ENCODE data around the gene APBA1.

GRCh38 chr9:69472101-69472620 lies 200.0 kb downstream of the APBA1 start:
- TF ChIP-seq CTCF (IDR thresholded peaks at IDR 0.05; ENCODE audit: insufficient read depth, low read depth, low read length) (no peak), EZH2 (IDR thresholded peaks at IDR 0.05; ENCODE audit: insufficient read depth, low read length) (no peak)

All from astrocyte (in vitro differentiated cells and primary cell).